ENCODE measurements around the gene ASCL5.

- TF ChIP-seq POLR2AphosphoS5 (IDR thresholded peaks at IDR 0.05; ENCODE audit: low read depth, low read length) (no peak), CTCF (IDR thresholded peaks at IDR 0.05) (no peak), REST (IDR thresholded peaks at IDR 0.05; ENCODE audit: insufficient read depth in 1 of 2, low read depth in 2 of 2, low read length in 1 of 2) (no peak), TCF7L2 (IDR thresholded peaks at IDR 0.05; ENCODE audit: low read depth, low read length) (no peak), SIN3A (IDR thresholded peaks at IDR 0.05; ENCODE audit: borderline replicate concordance, insufficient read depth, low read depth, low read length) (no peak)
Measured at GRCh38 chr1:201153474-201154388, 26.7 kb upstream of the ASCL5 start.

Measured in Panc1 (cell line).